Pancreas (tissue), 10 donors: ENCODE measurements around the gene TPH2. TPM values are rescaled to one million over a fixed set of nuclear protein-coding genes. Genes with fewer than 3 reads are reported as not detected.

Experiments used
- ATAC-seq, 4 donors: fragments of 200-7000 bp; cut with Tn5 transposase; one replicate each; pipeline versions ENCODE4 v1.8.0 to v1.9.1; 2020; ENCODE audit warnings: mild to moderate bottlenecking in 4 of 4, moderate library complexity in 4 of 4
- DNase-seq, 6 donors: peaks; one replicate each; pipeline ENCODE4 v3.0.0-alpha.2; 2020
- FAIRE-seq: peaks from 2 replicates; lab custom pipeline; 2012; peaks lifted over from hg19 to GRCh38; lab: Jason Lieb, UNC
- H3K27ac ChIP-seq, 4 donors: fragments of 200-600 bp; sonication (generic); 1 replicate in 3 of 4; 2 replicates in 1 of 4; pipeline versions ENCODE4 v1.5.0 to v1.8.0; 2020
- H3K27me3 ChIP-seq, 4 donors: fragments of 200-600 bp; one replicate each; pipeline ENCODE4 v1.8.0; 2021
- H3K36me3 ChIP-seq, 3 donors: fragments of 200-600 bp; sonication (generic) in 1 of 3; one replicate each; pipeline versions ENCODE4 v1.5.0 to v1.8.0; 2020 to 2021
- H3K4me1 ChIP-seq, 3 donors: fragments of 200-600 bp; one replicate each; pipeline ENCODE4 v1.8.0; 2021
- H3K4me3 ChIP-seq, 4 donors: fragments of 200-600 bp; sonication (generic) in 2 of 4; one replicate each; pipeline versions ENCODE4 v1.5.0 to v1.8.0; 2020 to 2021
- H3K9me3 ChIP-seq, 4 donors: fragments of 200-600 bp; one replicate each; pipeline ENCODE4 v1.8.0; 2021
- CTCF ChIP-seq, 4 donors: fragments of 200-600 bp; sonication (generic) in 3 of 4; IDR thresholded peaks; one replicate each; pipeline versions ENCODE4 v1.5.0 to v1.8.0; 2021; ENCODE audit warnings: antibody characterized with exemption in 4 of 4
- WGBS, 2 donors: extraction: QIAGEN DNeasy Blood & Tissue Kit; methylation state at CpG; one replicate each; pipeline ENCODE4 v1.1.7; 2013; 5-methylcytosine and 5-hydroxymethylcytosine counted together
- intact Hi-C, 3 donors: fragments of 100-400 bp; cut with DNase I; formaldehyde crosslinking; loops; one replicate each; pipeline versions ENCODE4 v1.11.1 to v1.14.2; 2022
- polyA plus RNA-seq, 2 donors: library from polyadenylated mRNA; stranded (reverse); fragments of 200-250 nt; gene quantifications; one replicate each; pipeline ENCODE4 v1.2.3, GENCODE V29; 2013
- total RNA-seq, 6 donors: library from RNA; stranded (reverse); fragmentation: NEBNext Ultra II Directional in 4 of 6; extraction: Animal tissue kit (Norgen Biotek cat#: 25700) in 4 of 6; gene quantifications; one replicate each; pipeline versions ENCODE4 v1.2.1 to v1.2.4, GENCODE V29; 2021 to 2023
- donor health status: healthy with polysubstance abuse.
- donor health status: DM: no; HTN: no; CAD: no; lungs with moderate emphysema.
- donor health status: DM: no; HTN: no; CAD: no.
- donor health status: control.
- donor health status: control.
- donor health status: Bipolar disorder and iron deficiency.
- donor health status: DM: yes; HTN: yes; CAD: no.
- donor health status: DM: no; HTN: no; CAD: no.
- donor health status: DM: no; HTN: no; CAD: no.
- donor health status: DM: yes; HTN: yes; CAD: no.

TPH2 gene
- total and polyA plus RNA-seq, 8 donors = not detected

DNA sequence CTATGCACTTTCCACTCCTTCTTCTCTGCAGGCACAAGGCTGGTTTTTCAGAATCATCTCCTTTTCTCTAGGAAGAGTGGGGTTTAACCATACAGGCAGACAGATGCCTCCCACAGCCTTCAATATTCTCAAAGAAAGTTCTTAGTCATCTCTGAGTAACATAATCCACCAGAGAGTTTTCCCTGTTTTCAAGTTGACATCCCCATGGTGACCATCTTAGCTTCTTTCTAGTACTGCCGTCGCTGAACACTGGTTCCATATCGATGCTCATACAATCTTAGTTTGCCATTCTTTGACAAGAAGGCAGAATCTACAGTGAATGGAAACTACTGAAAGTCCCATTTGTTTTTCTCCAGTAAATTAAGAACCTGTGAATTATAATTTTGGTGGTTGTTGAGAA is 28.6 kb downstream of the TPH2 start:
- Histone ChIP-seq H3K27ac (no peak overlapping the region), H3K36me3 (no peaks in the 10 kb centered on the region), H3K9me3 (no peaks in the 10 kb centered on the region), H3K4me3 (no peak overlapping the region), H3K4me1 (no peaks in the 10 kb centered on the region), H3K27me3 (no peaks in the 10 kb centered on the region)
- intact Hi-C loops = no loop called here
- FAIRE-seq = no peak
- DNase-seq = no peak
- TF ChIP-seq CTCF (IDR thresholded peaks at IDR 0.05) = no peak
- WGBS, 2 donors = 60 to 65% methylated on average over 3 of the region's 3 CpGs
- ATAC-seq = no peak

GRCh38 chr12:71969330-71969729 is 30.7 kb downstream of the TPH2 start:
- H3K4me3 ChIP-seq = no peak overlapping the region
- WGBS, 2 donors = 93 to 96% methylated on average over 1 of the region's 1 CpG
- no peak for ATAC-seq
- no peaks in the 10 kb centered on the region for H3K27me3 ChIP-seq
- no peaks in the 10 kb centered on the region for H3K9me3 ChIP-seq
- no peak for DNase-seq
- TF ChIP-seq CTCF (IDR thresholded peaks at IDR 0.05) = no peak
- intact Hi-C loops = no loop called here
- no peaks in the 10 kb centered on the region for H3K36me3 ChIP-seq
- FAIRE-seq = no peak
- no peaks in the 10 kb centered on the region for H3K4me1 ChIP-seq
- H3K27ac ChIP-seq = no peak overlapping the region

- Histone ChIP-seq H3K9me3 (no peaks in the 10 kb centered on the region), H3K27me3 (no peaks in the 10 kb centered on the region), H3K4me1 (no peaks in the 10 kb centered on the region), H3K4me3 (no peak overlapping the region), H3K27ac (no peak overlapping the region), H3K36me3 (no peaks in the 10 kb centered on the region)
- intact Hi-C loops = no loop called here
- TF ChIP-seq CTCF (IDR thresholded peaks at IDR 0.05) = no peak
- ATAC-seq = no peak
- no peak for DNase-seq
- 70 to 73% methylated on average over 5 of the region's 5 CpGs for WGBS, 2 donors
- FAIRE-seq = no peak
Observed at GRCh38 chr12:71970031-71970430, 31.4 kb downstream of the TPH2 start.

DNA sequence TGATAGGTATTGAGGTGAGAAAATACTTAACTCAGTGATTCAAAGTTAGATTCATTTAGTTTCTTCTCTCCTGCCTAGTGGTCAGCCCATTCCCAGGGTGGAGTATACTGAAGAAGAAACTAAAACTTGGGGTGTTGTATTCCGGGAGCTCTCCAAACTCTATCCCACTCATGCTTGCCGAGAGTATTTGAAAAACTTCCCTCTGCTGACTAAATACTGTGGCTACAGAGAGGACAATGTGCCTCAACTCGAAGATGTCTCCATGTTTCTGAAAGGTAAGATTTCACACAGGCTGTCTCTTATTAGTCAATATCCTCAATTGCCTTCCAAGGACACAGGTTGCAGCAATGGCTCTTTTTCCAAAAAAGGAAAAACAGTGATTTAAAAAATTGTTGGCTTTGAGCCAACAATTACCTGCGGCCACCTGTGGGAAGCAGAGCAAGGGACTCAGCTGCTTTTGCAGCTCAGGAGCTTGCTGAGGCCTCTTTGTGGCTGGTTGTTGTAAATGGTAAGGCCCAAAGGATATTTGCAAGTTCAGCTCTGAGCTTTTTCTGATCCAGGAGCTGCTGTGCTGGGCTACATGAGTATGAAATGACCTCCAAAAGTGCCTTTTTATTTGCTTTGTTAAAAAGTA is 33.9 kb downstream of the TPH2 start:
- no peak for FAIRE-seq
- ATAC-seq = peak; percentile 43 to 83 (median 70)

More for the DNA sequence above, 33.9 kb downstream of the TPH2 start:
- no peaks in the 10 kb centered on the region for H3K4me1 ChIP-seq
- no peak overlapping the region for H3K27ac ChIP-seq
- no peaks in the 10 kb centered on the region for H3K36me3 ChIP-seq
- 43 to 44% methylated on average over 4 of the region's 4 CpGs for WGBS, 2 donors
- no peaks in the 10 kb centered on the region for H3K9me3 ChIP-seq
- peak in 3 of 6 donors; percentile 4 to 26 (median 15) for DNase-seq
- TF ChIP-seq CTCF (IDR thresholded peaks at IDR 0.05) = no peak
- intact Hi-C loops = no loop called here
- no peak overlapping the region for H3K4me3 ChIP-seq
- H3K27me3 ChIP-seq = no peaks in the 10 kb centered on the region
